SK-N-SH (cell line): ENCODE measurements around the gene WFIKKN1.

ENCODE experiments used
- CHD2 ChIP-seq: fragments of 150-350 bp; IDR thresholded peaks from 2 replicates; pipeline ENCODE4 v1.6.1; 2018; ENCODE audit warnings: low read length; ENCODE audit not compliant: partially characterized antibody
- EZH2phosphoT487 ChIP-seq: fragments of 200-600 bp; sonication (generic); IDR thresholded peaks from 2 replicates; pipeline ENCODE4 v1.6.1; 2017; ENCODE audit warnings: low read depth, mixed run types, mild to moderate bottlenecking, antibody characterized with exemption, moderate library complexity, borderline replicate concordance
- GATA2 ChIP-seq: sonication (generic); formaldehyde crosslinking; IDR thresholded peaks from 2 replicates; pipeline ENCODE4 v1.5.0; 2020; ENCODE audit warnings: mild to moderate bottlenecking, missing genetic modification reagents
- MAX ChIP-seq: IDR thresholded peaks from 2 replicates; pipeline ENCODE4 v1.4.0; 2012; ENCODE audit warnings: low read depth
- MXI1 ChIP-seq: IDR thresholded peaks from 2 replicates; pipeline ENCODE4 v1.6.1; 2012; ENCODE audit warnings: mild to moderate bottlenecking, low read depth, low read length, improper control_type of control experiment
- POLR2AphosphoS5 ChIP-seq: IDR thresholded peaks from 2 replicates; pipeline ENCODE4 v1.6.1; 2012; ENCODE audit warnings: low read depth, low read length
- RAD21 ChIP-seq: IDR thresholded peaks from 2 replicates; pipeline ENCODE4 v1.6.1; 2012; ENCODE audit warnings: mild to moderate bottlenecking, low read length
- RFX5 ChIP-seq: IDR thresholded peaks from 2 replicates; pipeline ENCODE4 v1.6.1; 2012; ENCODE audit warnings: mild to moderate bottlenecking, improper control_type of control experiment, low read length
- RXRA ChIP-seq: IDR thresholded peaks from 2 replicates; pipeline ENCODE4 v1.4.0; 2012; ENCODE audit warnings: low read depth, mild to moderate bottlenecking, borderline replicate concordance
- SIN3A ChIP-seq: IDR thresholded peaks from 2 replicates; pipeline ENCODE4 v1.6.1; 2012; ENCODE audit warnings: low read depth, mild to moderate bottlenecking, low read length, moderate library complexity, borderline replicate concordance
- USF2 ChIP-seq: fragments of 150-350 bp; IDR thresholded peaks from 2 replicates; pipeline ENCODE4 v1.6.1; 2017; ENCODE audit warnings: antibody characterized with exemption, low read length, low read depth, borderline replicate concordance
- YY1 ChIP-seq: IDR thresholded peaks from 2 replicates; pipeline ENCODE4 v1.4.0; 2012; ENCODE audit warnings: low read depth, mild to moderate bottlenecking
- TF ChIP-seq, protein P1 (sequence below): fragments of 200-600 bp; sonication (generic); IDR thresholded peaks from 2 replicates; pipeline ENCODE4 v1.6.1; 2017; ENCODE audit warnings: antibody characterized with exemption, mild to moderate bottlenecking, moderate library complexity

- TF ChIP-seq MXI1 (no peak), USF2 (no peak), RAD21 (no peak), RXRA (no peak), EZH2phosphoT487 (no peak), MAX (no peak), SIN3A (no peak), GATA2 (no peak), RFX5 (no peak), CHD2 (no peak), YY1 (no peak), POLR2AphosphoS5 (no peak)
- TF ChIP-seq, protein P1, sequence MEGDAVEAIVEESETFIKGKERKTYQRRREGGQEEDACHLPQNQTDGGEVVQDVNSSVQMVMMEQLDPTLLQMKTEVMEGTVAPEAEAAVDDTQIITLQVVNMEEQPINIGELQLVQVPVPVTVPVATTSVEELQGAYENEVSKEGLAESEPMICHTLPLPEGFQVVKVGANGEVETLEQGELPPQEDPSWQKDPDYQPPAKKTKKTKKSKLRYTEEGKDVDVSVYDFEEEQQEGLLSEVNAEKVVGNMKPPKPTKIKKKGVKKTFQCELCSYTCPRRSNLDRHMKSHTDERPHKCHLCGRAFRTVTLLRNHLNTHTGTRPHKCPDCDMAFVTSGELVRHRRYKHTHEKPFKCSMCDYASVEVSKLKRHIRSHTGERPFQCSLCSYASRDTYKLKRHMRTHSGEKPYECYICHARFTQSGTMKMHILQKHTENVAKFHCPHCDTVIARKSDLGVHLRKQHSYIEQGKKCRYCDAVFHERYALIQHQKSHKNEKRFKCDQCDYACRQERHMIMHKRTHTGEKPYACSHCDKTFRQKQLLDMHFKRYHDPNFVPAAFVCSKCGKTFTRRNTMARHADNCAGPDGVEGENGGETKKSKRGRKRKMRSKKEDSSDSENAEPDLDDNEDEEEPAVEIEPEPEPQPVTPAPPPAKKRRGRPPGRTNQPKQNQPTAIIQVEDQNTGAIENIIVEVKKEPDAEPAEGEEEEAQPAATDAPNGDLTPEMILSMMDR: peak; percentile 33
Measured at GRCh38 chr16:658679-659571, 28.1 kb downstream of the WFIKKN1 start.
